Stimulated activated CD4-positive, alpha-beta T cell treated with anti-CD3 and anti-CD28 coated beads, Interleukin-12 subunit alpha, Interleukin-12 subunit beta, amount 100 ng/mL, for 4 hours (primary cell): ENCODE data around the gene PRAMEF33.
"Not testable (repeated sequence)": the region's sequence is repeated elsewhere in the genome, so short reads cannot be mapped to it uniquely, and the experiment has no call there.

Experiments
- DNase-seq: peaks from one replicate; pipeline ENCODE4 v3.0.0-alpha.2; 2020

Gene PRAMEF33, protein sequence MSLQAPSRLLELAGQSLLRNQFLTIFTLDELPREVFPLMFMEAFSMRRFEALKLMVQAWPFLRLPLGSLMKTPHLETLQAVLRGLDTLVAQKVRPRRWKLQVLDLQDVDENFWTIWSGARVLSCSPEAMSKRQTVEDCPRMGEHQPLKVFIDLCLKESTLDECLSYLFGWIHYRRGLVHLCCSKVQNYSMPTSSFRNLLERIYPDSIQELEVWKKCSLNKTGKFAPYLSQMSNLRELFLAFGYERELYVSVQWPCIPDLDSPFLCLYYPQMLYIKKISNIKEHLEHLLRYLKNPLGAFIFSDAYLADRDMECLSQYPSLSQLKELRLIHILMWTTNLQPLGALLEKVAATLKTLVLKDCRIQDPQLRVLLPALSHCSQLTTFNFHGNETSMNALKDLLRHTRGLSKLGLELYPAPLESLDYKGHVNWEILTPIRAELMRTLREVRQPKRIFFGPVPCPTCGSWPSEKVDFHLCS

DNA sequence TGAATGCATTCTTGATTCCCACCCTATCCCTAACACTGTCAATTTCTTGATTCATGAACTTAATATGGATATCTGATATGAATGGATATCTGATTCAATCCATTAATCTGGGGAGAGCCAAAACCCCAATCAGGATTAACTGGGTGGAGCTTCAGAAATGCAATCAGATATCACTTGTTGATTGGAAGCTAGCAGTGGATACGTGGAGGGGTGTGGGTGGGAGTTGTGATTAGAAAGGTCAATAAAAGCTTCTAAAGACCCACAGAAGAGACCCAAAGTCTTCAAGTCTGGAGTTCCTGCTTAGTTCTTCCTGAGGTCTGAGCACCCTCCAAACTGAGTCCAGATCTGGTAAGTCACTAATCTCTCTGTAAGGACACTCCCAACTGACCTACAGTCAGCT, at the start of gene PRAMEF33:
Gene PRAMEF33, plus strand, starts transcription at position 301 of the 400 bp plus-strand sequence. CDS start 2,416 bp downstream, outside the sequence.
- not testable (repeated sequence) for DNase-seq

- DNase-seq, result not testable (repeated sequence)
Observed at GRCh38 chr1:13253898-13254297, 49.4 kb upstream of the PRAMEF33 start, which contains the start of gene PRAMEF5. TSS of gene PRAMEF5 (plus strand) at chr1:13254198. CDS start at chr1:13259269, 5,071 bp downstream.

DNA sequence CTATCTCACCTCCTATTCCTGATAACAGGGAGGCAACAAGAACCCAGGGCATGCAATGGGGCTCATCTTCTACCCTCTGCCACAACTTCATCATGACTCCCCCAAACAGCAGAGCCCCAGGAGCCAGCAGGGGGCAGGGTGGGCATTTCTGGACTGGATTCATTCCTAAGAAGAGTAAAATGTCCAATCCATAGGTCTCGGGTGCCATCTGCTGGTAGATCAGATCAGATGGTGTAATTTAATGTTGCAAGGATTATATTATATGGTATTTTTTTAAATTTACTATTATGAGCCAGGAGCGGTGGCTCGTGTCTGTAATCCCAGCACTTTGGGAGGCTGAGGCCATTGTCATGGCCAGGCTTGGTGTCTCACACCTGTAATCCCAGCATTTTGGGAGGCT, 38.2 kb upstream of the PRAMEF33 start:
- not testable (repeated sequence) for DNase-seq

GRCh38 chr1:13277016-13277415, 26.3 kb upstream of the PRAMEF33 start:
- DNase-seq, result not testable (repeated sequence)

- not testable (repeated sequence) for DNase-seq
Observed at GRCh38 chr1:13279617-13280016, 23.7 kb upstream of the PRAMEF33 start.

DNA sequence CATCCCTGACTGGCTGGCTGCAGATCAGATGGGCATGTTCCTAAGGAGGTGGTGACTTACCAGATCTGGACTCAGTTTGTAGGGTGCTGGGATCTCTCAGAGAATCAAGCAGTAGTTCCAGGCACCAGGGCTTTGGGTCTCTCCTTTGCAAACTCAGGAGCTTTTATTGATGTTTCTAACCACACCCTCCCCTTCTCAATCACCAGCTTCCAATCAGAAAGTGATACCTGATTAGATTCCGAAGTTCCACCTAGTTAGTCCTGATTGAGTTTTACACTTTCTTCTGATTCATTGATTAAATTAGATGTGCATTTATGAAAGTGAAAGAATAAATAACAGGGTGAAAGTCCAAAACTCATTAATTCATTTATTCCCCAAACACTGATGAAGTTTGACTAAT, 18.3 kb upstream of the PRAMEF33 start, which contains the start of gene PRAMEF8:
Gene PRAMEF8, minus strand, starts transcription at position 101 of the 400 bp plus-strand sequence. CDS start 1,046 bp downstream, outside the sequence.
- not testable (repeated sequence) for DNase-seq

- DNase-seq, result not testable (repeated sequence)
Observed at GRCh38 chr1:13289030-13289429, 14.3 kb upstream of the PRAMEF33 start.

- not testable (repeated sequence) for DNase-seq
Observed at GRCh38 chr1:13297216-13297931, 6.0 kb upstream of the PRAMEF33 start.

DNA sequence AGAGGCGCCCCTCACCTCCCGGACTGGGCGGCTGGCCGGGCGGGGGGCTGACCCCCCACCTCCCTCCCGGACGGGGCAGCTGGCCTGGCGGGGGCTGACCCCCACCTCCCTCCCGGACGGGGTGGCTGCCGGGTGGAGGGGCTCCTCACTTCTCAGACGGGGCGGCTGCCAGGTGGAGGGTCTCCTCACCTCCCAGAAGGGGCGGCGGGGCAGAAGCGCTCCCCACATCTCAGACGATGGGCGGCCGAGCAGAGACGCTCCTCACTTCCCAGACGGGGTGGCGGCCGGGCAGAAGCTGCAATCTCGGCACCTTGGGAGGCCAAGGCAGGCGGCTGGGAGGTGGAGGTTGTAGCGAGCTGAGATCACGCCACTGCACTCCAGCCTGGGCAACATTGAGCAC, 4.6 kb upstream of the PRAMEF33 start:
- DNase-seq, result not testable (repeated sequence)

GRCh38 chr1:13302197-13302596, 1.1 kb upstream of the PRAMEF33 start:
- not testable (repeated sequence) for DNase-seq

DNA sequence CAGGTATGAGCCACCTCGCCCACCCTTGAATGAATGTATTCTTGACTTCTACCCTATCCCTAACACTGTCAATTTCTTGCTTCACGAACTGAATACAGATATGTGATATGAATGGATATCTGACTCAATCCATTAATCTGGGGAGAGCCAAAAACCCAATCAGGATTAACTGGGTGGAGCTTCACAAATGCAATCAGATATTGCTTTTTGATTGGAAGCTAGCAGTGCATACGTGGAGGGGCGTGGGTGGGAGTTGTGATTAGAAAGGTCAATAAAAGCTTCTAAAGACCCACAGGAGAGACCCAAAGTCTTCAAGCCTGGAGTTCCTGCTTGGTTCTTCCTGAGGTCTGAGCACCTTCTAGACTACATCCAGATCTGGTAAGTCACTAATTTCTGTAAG, 11.9 kb downstream of the PRAMEF33 start, which contains the start of gene PRAMEF15:
Gene PRAMEF15, plus strand, starts transcription at position 301 of the 400 bp plus-strand sequence. CDS start 2,827 bp downstream, outside the sequence.
- not testable (repeated sequence) for DNase-seq

- DNase-seq, result not testable (repeated sequence)
Observed at GRCh38 chr1:13342496-13342895, 39.2 kb downstream of the PRAMEF33 start.

DNA sequence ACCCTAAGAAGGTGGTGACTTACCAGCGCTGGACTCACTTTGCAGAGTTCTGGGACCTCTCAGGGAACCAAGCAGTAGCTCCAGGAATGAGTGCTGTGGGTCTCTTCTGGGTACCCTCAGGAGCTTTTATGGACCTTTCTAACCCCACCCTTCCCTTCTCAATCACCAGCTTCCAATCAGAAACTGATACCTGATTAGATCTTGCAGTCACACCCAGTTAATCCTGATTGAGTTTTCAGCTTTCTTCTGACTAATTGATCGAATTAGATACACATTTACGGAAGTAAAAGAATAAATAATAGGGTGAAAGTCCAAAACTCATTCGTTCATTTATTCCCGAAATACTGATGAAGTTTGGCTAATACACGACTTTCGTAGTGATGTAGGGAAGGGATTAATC, 43.7 kb downstream of the PRAMEF33 start, which contains the start of gene PRAMEF14:
Gene PRAMEF14, minus strand, starts transcription at position 101 of the 400 bp plus-strand sequence. CDS start 1,820 bp downstream, outside the sequence.
- not testable (repeated sequence) for DNase-seq

- DNase-seq, result not testable (repeated sequence)
Observed at GRCh38 chr1:13353476-13353875, 50.1 kb downstream of the PRAMEF33 start.

- not testable (repeated sequence) for DNase-seq
Observed at GRCh38 chr1:13354475-13354874, 51.1 kb downstream of the PRAMEF33 start.

DNA sequence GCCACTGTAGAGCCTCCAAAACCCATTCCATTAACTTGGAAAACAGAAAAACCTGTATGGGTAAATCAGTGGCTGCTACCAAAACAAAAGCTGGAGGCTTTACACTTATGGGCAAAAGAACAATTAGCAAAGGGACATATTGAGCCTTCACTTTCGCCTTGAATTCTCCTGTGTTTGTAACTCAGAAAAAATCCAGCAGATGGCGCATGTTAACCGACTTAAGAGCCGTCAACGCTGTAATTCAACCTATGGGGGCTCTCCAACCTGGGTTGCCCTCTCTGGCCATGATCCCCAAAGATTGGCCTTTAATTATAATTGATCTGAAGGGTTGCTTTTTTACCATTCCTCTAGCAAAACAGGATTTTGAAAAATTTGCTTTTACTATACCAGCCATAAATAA, 53.4 kb downstream of the PRAMEF33 start:
- not testable (repeated sequence) for DNase-seq
